Activated CD8-positive, alpha-beta T cell treated with anti-CD3 and anti-CD28 coated beads, Interleukin-2, amount 10 ng/mL, durations not matched to agents 7 days and 5 days (primary cell): ENCODE data around the gene HSD17B8. TPM values are rescaled to one million over a fixed set of nuclear protein-coding genes. Genes with fewer than 3 reads are reported as not detected.
A peak's percentile ranks its signal among the peaks of the same experiment; 100 is the strongest.

Experiments used
- ATAC-seq: fragments of 150-1000 bp; cut with Tn5 transposase; one replicate; pipeline ENCODE4 v1.10.0; 2021; ENCODE audit warnings: moderate library complexity
- CTCF ChIA-PET: fragments of 350-600 bp; sonication (Branson Sonifier 250); formaldehyde crosslinking; loops from one replicate; lab custom pipeline; 2021; ENCODE audit warnings: antibody characterized with exemption; lab: Charles Lee
- POLR2A ChIA-PET: fragments of 350-600 bp; sonication (Branson Sonifier 250); formaldehyde crosslinking; loops from one replicate; lab custom pipeline; 2021; ENCODE audit warnings: antibody characterized with exemption; lab: Charles Lee
- DNase-seq: peaks from one replicate; pipeline ENCODE4 v3.0.0-alpha.2; 2020
- H3K27ac Mint-ChIP-seq: one replicate; pipeline ENCODE4 v1.8.0; 2021; ENCODE audit warnings: mild to moderate bottlenecking, mixed read lengths
- H3K27me3 Mint-ChIP-seq: one replicate; pipeline ENCODE4 v1.8.0; 2021; ENCODE audit warnings: low read depth, mixed read lengths
- H3K36me3 Mint-ChIP-seq: one replicate; pipeline ENCODE4 v1.8.0; 2021; ENCODE audit warnings: low read depth, mixed read lengths
- H3K4me1 Mint-ChIP-seq: one replicate; pipeline ENCODE4 v1.8.0; 2021; ENCODE audit warnings: low read depth, mixed read lengths
- H3K4me3 Mint-ChIP-seq: one replicate; pipeline ENCODE4 v1.8.0; 2021; ENCODE audit warnings: mild to moderate bottlenecking, mixed read lengths
- H3K9me3 Mint-ChIP-seq: one replicate; pipeline ENCODE4 v1.8.0; 2022; ENCODE audit warnings: mixed read lengths; ENCODE audit not compliant: insufficient read depth
- total RNA-seq, 2 experiments: library from RNA; stranded (reverse); gene quantifications; one replicate each; pipeline ENCODE4 v1.2.3, GENCODE V29; 2021

The HSD17B8 gene
- total RNA-seq, 2 experiments from 2014 or later: 13.9 to 14.1 TPM

DNA sequence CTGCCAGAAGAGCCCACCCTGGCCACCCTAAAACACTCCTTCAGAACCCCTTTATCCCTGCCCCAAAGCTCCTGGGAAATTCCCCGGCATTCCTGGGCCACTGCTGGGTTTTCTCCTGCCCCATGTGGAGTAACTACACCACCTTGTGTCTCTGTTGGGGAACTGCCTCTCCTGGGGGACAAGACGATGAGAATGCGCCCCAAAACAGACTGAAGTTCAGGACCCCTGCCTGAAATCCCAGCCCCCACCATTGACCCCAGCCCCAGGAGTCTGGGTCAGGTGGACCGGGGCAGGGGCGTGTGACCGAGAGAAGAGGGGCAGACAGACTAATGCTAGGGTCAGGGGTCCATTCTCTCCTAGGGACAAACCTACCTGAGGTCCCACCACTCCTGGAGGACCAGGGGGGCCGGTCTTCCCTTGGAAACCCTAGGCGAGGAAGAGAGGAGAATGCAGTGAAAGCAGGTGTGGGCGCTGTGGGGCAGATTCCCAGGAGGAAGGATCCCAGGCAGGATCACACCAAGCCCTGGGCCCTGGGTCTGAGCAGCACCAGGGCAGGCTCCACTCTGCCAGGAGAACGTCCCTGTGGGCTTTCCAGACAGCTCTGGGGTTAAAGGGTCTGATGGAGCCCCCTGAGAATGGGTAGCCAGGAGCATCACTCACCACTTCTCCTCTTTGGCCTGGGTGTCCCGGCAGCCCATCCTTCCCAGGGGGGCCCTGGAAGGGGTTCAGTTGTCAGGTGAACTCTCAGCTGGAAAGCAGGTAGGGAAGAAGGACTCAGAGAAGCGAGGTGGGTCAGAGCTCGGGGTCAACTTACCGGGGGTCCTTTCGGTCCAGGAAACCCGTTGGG lies 31.5 kb upstream of the HSD17B8 start:
- H3K4me1 Mint-ChIP-seq: no peaks in the 10 kb centered on the region
- ATAC-seq (no peak), DNase-seq (no peak)
- no peaks in the 10 kb centered on the region for H3K27me3 Mint-ChIP-seq
- ChIA-PET CTCF (interaction anchor here (0.8 to 2.5 kb wide), 9 partner anchors 10 to 159 kb away, joined by 3 to 13 read pairs (median 5); no protein-coding TSS in a partner anchor), POLR2A (interaction anchor here (0.9 to 1.0 kb wide), 2 partner anchors 36 to 99 kb away, joined by 3 to 7 read pairs; partner anchors contain the start of genes RING1, RPS18 and VPS52)
- H3K4me3 Mint-ChIP-seq: no peak overlapping the region
- no peaks in the 10 kb centered on the region for H3K9me3 Mint-ChIP-seq
- no peak overlapping the region for H3K27ac Mint-ChIP-seq
- no peaks in the 10 kb centered on the region for H3K36me3 Mint-ChIP-seq

DNA sequence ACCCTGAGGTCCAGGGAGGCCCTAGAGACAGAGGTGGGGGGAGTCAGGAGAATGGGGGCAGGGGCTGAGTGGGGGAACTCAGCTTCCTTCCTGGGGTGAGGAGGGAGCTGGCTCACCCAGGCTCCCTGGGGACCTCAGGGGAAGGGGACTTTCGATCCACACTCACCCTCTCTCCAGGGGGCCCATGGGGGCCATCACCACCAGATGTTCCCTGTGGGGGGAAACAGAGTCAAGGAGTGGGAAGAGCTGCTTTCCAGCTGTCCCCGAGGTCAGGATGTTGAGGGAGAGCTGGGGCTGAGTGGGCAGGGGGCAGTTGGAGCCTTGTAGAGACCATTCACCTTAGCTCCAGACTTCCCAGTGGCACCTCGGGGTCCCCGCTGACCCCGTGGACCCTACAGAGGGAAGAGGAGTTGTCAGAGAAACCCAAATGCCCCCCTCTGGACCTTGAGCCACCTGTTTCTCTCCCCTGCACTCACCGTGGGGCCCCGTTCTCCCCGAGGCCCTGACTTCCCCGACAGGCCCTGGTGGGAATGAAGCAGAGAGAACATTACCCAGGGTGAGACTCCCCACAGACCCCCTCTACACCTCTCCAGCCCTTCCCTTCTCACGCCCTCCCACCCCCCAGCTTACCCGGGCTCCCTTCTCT lies 30.8 kb upstream of the HSD17B8 start:
- H3K9me3 Mint-ChIP-seq: no peaks in the 10 kb centered on the region
- no peaks in the 10 kb centered on the region for H3K36me3 Mint-ChIP-seq
- H3K27me3 Mint-ChIP-seq: no peaks in the 10 kb centered on the region
- ChIA-PET POLR2A (interaction anchor here (0.9 to 1.0 kb wide), 2 partner anchors 35 to 98 kb away, joined by 3 to 7 read pairs; partner anchors contain the start of genes RING1, RPS18 and VPS52), CTCF (interaction anchor here (1.3 to 2.5 kb wide), 6 partner anchors 10 to 75 kb away, joined by 3 to 13 read pairs (median 6); no protein-coding TSS in a partner anchor)
- ATAC-seq (no peak), DNase-seq (no peak)
- no peaks in the 10 kb centered on the region for H3K4me1 Mint-ChIP-seq
- no peak overlapping the region for H3K27ac Mint-ChIP-seq
- H3K4me3 Mint-ChIP-seq: no peak overlapping the region

DNA sequence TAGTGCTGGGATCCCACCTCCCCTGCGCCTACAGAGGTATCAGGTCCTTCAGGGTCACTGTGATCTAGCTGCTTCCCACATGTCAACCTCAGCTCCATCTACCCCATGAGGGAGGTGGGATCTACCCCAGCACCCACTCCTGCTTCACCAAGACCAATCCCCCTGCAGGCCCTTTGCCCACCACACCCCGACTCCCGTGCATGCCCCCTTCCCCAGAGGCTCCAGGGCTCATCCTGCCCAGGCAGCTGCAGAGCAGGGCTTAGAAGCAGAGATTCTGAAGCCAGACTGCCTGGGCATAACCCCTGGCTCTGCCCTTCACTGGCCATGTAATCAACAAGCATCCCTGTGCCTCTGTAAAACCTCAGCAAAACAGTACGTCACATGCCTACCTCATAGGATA lies 29.7 kb upstream of the HSD17B8 start:
- Mint-ChIP-seq H3K4me1 (no peaks in the 10 kb centered on the region), H3K27me3 (no peaks in the 10 kb centered on the region), H3K4me3 (no peak overlapping the region), H3K9me3 (no peaks in the 10 kb centered on the region), H3K36me3 (no peaks in the 10 kb centered on the region), H3K27ac (no peak overlapping the region)
- ChIA-PET CTCF (interaction anchor here (1.3 to 2.5 kb wide), 2 partner anchors 9 to 23 kb away, joined by 3 to 6 read pairs; no protein-coding TSS in a partner anchor), POLR2A (no interaction called here)
- no peak for ATAC-seq
- no peak for DNase-seq

DNA sequence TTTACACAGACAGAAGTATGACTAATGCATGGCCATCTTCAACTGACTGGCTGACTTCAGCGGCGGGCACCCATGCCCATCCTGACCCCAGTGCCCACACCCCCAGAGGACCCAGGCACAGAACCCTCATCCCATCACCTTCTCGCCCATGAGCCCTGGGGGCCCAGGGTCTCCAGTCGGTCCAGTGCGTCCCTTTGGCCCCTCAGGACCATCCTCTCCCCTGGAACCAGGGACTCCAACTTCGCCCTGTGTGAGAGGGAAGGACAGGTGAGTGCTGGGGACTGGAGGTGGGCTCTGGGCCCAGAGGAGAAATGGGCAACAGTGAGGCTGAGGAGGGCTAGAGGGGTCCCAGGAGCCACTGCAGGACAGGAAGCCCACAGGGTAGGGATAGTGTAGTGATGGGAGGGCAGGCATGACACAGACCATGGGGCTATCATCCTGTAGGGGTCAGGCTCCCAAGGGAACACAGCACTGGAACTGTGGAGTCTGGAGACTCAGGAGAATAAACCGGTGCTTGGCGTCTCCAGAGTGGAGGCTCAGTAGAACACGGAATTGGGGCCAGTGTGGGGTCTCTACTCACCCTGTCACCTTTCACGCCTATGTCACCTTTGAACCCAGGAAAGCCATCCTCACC lies 28.9 kb upstream of the HSD17B8 start:
- no peak for DNase-seq
- Mint-ChIP-seq H3K27ac (no peak overlapping the region), H3K9me3 (no peaks in the 10 kb centered on the region)

DNA sequence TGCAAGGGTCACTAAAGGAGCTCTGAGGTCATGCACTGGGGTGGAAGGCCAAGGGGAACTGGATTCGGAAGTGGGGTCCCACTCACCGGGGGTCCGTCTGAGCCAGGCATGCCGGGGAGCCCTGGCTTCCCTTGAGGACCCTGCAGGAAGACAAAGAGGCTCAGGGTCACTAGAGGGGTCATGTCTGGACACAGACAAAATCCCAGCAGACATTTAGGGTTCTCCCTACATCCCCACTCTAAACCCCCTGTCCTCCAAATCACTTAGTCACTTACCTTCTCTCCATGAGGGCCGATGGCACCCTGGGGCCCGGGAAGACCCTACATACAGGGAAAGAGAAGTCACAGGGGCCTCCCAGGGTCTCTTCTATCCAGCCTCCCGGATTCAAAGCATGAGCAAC lies 27.5 kb upstream of the HSD17B8 start:
- Mint-ChIP-seq H3K9me3 (no peaks in the 10 kb centered on the region), H3K4me1 (no peaks in the 10 kb centered on the region), H3K27ac (no peak overlapping the region), H3K4me3 (no peak overlapping the region), H3K36me3 (no peaks in the 10 kb centered on the region), H3K27me3 (no peaks in the 10 kb centered on the region)
- POLR2A ChIA-PET: no interaction called here
- CTCF ChIA-PET: no interaction called here
- DNase-seq (no peak), ATAC-seq (no peak)

More for the DNA sequence above, 28.9 kb upstream of the HSD17B8 start:
- H3K4me3 Mint-ChIP-seq: no peak overlapping the region
- CTCF ChIA-PET: interaction anchor here (1.3 to 2.5 kb wide), 2 partner anchors 8 to 22 kb away, joined by 3 to 6 read pairs; no protein-coding TSS in a partner anchor
- POLR2A ChIA-PET: no interaction called here
- H3K36me3 Mint-ChIP-seq: no peaks in the 10 kb centered on the region
- no peak for ATAC-seq
- H3K4me1 Mint-ChIP-seq: no peaks in the 10 kb centered on the region
- H3K27me3 Mint-ChIP-seq: no peaks in the 10 kb centered on the region

DNA sequence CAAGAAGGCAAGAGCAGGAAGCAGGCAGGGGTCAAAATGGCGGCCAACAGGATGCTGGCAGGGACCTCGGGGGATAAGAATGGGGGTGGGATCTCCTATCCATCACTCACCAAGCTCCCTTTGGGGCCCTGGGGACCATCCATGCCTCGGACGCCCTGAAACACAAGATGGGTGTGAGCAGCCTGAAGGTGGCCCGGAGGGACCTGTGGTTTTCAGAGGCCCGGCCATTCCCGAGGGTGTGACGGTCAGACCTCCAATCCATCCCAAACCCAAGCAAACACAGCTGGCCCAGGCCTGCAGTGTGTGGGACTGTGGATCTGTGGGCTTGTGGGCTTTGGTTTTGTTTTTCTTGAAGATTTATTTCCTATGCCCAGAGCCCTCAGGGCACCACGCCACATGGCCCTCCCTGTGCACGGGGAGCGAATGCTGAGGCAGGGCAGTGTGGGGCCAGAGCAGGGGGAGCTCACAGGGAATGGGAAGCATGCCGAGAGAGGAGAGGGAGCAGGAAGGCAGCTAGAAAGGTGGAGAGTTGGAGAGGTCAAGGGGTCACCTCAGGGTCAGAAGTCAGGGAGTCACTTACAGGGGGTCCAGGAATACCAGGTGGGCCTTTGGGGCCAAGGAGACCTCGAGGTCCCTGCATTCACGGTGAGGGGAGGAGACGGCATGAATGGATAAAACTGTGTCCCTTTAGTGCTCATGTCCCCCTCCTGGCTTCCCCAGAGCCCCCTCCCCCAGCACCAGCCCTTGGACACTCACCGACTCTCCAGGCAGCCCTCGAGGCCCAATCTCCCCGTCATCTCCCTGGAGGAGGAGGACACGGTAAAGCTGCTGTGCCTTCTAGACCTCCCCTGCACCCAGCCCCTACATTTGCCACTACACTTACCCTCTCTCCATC lies 26.7 kb upstream of the HSD17B8 start:
- ChIA-PET POLR2A (no interaction called here), CTCF (no interaction called here)
- Mint-ChIP-seq H3K9me3 (peaks cover 3% of the 10 kb centered on the region), H3K4me3 (no peak overlapping the region), H3K27ac (no peak overlapping the region), H3K27me3 (no peaks in the 10 kb centered on the region), H3K36me3 (peaks cover 3% of the 10 kb centered on the region), H3K4me1 (peaks cover 3% of the 10 kb centered on the region)
- DNase-seq (no peak), ATAC-seq (no peak)

DNA sequence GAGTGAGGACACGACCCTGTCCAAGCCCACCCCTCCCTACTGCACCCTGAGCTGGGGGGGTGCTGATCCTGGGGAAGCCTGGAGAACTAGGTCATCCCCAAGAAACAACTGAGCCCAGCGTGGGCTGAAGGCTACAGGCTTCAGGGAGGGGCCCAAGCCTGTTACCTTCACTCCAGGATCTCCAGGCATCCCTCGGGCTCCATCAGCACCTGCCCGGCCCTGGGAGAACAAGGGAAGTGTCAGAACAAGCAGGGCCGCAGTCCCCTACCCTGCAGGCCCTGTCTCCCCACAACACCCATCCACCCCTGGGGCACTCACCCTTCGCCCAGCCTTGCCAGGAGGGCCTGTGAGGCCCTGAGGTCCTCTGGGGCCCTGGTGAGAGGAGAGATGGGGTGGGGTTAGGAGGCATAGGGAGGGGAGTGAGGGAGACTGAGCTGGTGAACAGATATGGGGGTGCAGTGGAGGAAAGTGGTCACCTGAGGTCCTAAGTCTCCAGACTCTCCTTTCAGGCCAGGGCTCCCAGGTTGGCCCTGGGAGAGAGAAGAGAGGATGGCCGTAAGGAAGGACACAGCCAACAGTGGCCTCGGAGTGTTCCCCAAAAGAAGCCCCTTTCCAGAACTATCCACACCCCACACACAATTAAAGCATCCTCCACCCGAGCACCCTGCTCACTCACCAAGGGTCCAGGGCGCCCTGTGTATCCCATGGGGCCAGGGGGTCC lies 25.5 kb upstream of the HSD17B8 start:
- Mint-ChIP-seq H3K27ac (no peak overlapping the region), H3K4me3 (no peak overlapping the region)
- ATAC-seq: peak; percentile 25

DNA sequence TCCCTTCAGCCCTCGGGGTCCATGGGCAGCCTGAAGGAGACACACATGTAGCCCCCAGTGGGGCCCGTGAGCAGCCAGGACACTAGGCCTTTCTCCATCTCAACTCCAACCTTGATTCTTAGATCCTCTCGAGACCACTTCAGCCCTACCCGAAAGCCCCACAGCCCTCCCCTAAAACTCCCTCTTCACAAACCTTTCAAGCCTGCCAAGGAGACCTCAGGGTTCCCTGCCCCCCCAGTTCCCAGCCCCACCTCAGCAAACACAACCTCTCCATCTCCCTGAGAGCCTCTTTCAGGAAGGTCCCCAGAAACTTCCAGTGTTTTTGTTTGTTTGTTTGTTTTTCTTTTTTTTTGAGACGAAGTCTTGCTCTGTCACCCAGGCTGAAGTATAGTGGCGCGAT lies 23.3 kb upstream of the HSD17B8 start:
- H3K27me3 Mint-ChIP-seq: no peaks in the 10 kb centered on the region
- ChIA-PET POLR2A (no interaction called here), CTCF (no interaction called here)
- peaks cover 15% of the 10 kb centered on the region for H3K9me3 Mint-ChIP-seq
- H3K27ac Mint-ChIP-seq: peak overlapping the region; percentile 16
- DNase-seq: no peak
- no peak overlapping the region for H3K4me3 Mint-ChIP-seq
- H3K4me1 Mint-ChIP-seq: peaks cover 24% of the 10 kb centered on the region
- H3K36me3 Mint-ChIP-seq: peaks cover 23% of the 10 kb centered on the region
- ATAC-seq: no peak

More for the DNA sequence above, 25.5 kb upstream of the HSD17B8 start:
- Mint-ChIP-seq H3K27me3 (no peaks in the 10 kb centered on the region), H3K9me3 (peaks cover 14% of the 10 kb centered on the region), H3K36me3 (peaks cover 15% of the 10 kb centered on the region), H3K4me1 (peaks cover 14% of the 10 kb centered on the region)
- CTCF ChIA-PET: no interaction called here
- DNase-seq: no peak
- POLR2A ChIA-PET: interaction anchor here (1.7 kb wide), 1 partner anchor 70 kb away, joined by 6 read pairs; no protein-coding TSS in a partner anchor

DNA sequence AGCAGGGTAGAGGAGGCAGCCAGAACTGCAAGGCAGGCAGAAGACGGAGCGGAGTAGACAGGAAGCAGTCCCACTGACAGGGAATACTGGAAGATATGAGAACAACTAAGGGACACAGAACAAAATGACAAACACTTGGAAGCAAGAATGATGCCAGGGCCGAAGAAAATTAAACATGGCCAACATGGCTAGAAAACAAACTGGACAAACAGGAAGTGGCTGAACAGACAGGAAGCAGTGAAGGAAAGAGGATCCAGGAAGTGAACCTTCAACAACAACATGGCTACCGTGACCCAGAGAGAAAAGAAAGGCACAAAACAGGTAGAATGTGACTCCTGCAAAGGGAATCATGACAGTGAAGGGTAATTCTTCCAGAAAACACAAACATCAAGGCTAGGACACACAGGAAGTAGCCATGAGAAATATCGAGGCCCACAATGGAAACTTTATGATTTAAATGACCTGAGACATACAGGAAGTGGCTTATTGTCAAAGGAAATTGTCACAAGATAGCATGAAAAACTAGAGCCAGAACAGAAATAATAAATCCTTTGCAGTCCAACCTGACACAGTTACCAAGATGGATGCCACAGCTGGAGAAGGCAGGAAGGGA lies 21.3 kb upstream of the HSD17B8 start:
- H3K9me3 Mint-ChIP-seq: peaks cover 15% of the 10 kb centered on the region

DNA sequence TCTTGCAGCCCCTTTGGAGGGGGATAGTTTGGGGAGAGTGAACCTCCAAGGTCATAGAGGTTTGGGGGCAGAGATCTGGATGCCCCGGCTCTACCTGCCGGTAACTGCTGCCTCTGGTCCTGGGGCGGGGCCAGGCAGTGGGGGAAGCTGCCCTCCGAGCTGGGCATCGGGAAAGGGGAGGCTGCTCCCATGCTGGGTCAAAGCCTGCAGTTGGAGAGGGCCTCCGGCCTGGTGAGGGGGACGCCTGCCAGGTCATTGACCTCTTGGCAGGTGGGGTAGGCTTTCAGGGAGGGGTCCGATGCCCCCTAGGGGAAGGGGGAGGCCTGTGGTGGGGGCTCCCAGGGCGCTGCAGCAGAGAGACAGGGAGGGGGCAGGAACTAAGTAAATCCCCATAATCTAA lies 19.3 kb upstream of the HSD17B8 start:
- ATAC-seq: no peak
- CTCF ChIA-PET: no interaction called here
- H3K9me3 Mint-ChIP-seq: peaks cover 15% of the 10 kb centered on the region

More for the DNA sequence above, 21.3 kb upstream of the HSD17B8 start:
- H3K27me3 Mint-ChIP-seq: peaks cover 12% of the 10 kb centered on the region
- DNase-seq (no peak), ATAC-seq (peak; percentile 32)
- peak overlapping the region; percentile 39 for H3K4me3 Mint-ChIP-seq
- ChIA-PET POLR2A (interaction anchor here (0.8 to 1.1 kb wide), 3 partner anchors 65 to 211 kb away, joined by 3 to 5 read pairs (median 3); no protein-coding TSS in a partner anchor), CTCF (interaction anchor here (0.8 to 2.2 kb wide), 13 partner anchors 8 to 68 kb away, joined by 3 to 19 read pairs (median 4); partner anchors contain the start of gene COL11A2)
- H3K36me3 Mint-ChIP-seq: peaks cover 23% of the 10 kb centered on the region
- H3K27ac Mint-ChIP-seq: peak overlapping the region; percentile 97
- H3K4me1 Mint-ChIP-seq: peaks cover 24% of the 10 kb centered on the region

More for the DNA sequence above, 19.3 kb upstream of the HSD17B8 start:
- POLR2A ChIA-PET: no interaction called here
- Mint-ChIP-seq H3K4me1 (peaks cover 24% of the 10 kb centered on the region), H3K27me3 (peaks cover 20% of the 10 kb centered on the region), H3K4me3 (no peak overlapping the region), H3K27ac (peak overlapping the region; percentile 97), H3K36me3 (peaks cover 23% of the 10 kb centered on the region)
- no peak for DNase-seq
